ENCODE results near the gene SMIM32. TPM values are rescaled to one million over a fixed set of nuclear protein-coding genes. Genes with fewer than 3 reads are reported as not detected.

Gene SMIM32
- total RNA-seq, 1 donor: not detected

DNA sequence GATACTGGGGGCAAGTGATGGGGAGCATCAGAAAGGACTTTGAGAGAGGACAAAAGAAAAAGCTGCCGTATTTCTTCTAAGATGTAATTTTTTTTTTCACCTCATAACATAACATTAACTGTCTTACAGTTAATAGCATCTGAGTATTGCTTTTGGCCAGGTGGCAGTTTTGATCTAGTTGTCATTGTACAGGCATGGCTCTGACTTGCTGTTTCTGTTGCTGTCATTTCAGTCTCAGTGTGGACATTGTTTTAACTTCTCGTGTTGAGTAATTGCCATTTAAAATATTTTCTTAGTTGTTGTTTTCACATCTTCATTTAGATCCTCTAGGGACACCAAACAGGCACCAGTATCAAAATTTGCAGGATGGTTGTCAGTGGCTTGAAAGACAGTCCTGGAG, 47.9 kb downstream of the SMIM32 start:
- H3K4me3 ChIP-seq (ENCODE audit: low read depth, low read length): no peak overlapping the region
- no peak for DNase-seq (ENCODE audit: low read depth)
- TF ChIP-seq, protein P1, sequence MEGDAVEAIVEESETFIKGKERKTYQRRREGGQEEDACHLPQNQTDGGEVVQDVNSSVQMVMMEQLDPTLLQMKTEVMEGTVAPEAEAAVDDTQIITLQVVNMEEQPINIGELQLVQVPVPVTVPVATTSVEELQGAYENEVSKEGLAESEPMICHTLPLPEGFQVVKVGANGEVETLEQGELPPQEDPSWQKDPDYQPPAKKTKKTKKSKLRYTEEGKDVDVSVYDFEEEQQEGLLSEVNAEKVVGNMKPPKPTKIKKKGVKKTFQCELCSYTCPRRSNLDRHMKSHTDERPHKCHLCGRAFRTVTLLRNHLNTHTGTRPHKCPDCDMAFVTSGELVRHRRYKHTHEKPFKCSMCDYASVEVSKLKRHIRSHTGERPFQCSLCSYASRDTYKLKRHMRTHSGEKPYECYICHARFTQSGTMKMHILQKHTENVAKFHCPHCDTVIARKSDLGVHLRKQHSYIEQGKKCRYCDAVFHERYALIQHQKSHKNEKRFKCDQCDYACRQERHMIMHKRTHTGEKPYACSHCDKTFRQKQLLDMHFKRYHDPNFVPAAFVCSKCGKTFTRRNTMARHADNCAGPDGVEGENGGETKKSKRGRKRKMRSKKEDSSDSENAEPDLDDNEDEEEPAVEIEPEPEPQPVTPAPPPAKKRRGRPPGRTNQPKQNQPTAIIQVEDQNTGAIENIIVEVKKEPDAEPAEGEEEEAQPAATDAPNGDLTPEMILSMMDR (IDR thresholded peaks at IDR 0.05; ENCODE audit: insufficient read depth, low read depth, low read length): no peak

DNA sequence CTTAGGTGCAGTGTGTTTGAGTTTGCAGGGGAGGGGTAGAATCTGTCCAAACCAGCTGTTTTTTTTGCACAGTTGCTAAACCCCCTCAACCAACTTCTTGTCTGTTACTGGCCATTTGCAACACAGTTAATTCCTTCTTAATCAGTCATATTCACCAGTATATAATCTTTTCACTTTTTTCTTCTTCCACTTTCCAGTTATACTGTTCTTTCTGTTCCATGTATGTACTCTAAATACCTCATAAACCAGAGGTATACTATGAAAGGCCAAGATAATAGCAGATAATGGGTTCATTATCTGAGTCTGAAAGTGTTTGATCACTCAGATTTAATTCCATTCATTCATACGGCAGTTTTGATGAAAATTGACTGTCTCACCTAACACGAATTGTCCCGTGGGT, 49.2 kb downstream of the SMIM32 start:
- H3K4me3 ChIP-seq (ENCODE audit: low read depth, low read length): no peak overlapping the region
- TF ChIP-seq, protein P1 (IDR thresholded peaks at IDR 0.05; ENCODE audit: insufficient read depth, low read depth, low read length): no peak
- DNase-seq (ENCODE audit: low read depth): no peak

DNA sequence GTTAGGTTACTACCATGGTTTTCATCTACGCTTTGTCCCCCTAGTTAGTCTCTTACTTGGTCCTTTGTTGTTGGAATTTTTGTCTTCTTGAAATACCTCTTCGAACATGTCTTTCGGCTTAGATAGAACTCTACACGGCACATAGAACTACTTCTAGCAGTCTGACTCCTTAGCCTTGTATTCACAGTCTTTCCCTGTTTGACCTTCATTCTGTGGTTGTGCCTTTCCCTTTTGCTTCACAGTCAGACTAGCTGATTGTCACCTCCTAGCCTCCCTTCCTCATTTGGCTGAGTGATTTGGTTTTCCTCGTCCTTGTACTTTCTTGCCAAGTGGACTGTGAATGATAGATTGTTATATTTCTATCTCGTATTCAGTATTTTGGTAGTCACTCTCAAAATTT, 49.6 kb downstream of the SMIM32 start:
- DNase-seq (ENCODE audit: low read depth): no peak
- TF ChIP-seq, protein P1 (IDR thresholded peaks at IDR 0.05; ENCODE audit: insufficient read depth, low read depth, low read length): no peak
- no peak overlapping the region for H3K4me3 ChIP-seq (ENCODE audit: low read depth, low read length)

DNA sequence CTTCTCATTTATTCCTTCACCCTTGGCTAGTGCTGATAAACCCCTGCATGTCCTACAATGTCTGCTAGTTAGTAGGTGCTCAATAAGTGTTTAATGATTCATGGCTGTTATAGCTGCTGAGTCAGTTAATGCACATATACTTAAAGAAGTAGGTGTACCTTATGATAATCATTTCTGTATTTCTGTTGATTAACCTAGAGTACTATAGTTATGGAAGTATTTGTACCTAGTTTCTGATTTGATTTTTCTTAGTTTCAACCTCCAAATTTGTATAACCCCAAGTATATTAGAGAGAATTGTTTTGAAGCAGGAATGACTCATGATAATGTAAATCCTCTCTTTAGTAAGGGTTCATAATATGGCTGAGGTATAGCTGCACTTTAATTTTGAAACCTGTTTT, 51.4 kb downstream of the SMIM32 start:
- no peak for DNase-seq (ENCODE audit: low read depth)
- TF ChIP-seq, protein P1 (IDR thresholded peaks at IDR 0.05; ENCODE audit: insufficient read depth, low read depth, low read length): no peak
- H3K4me3 ChIP-seq (ENCODE audit: low read depth, low read length): no peak overlapping the region

Other genes with a start within 250 kb of the SMIM32 start
- gene LECT2, start 238.2 kb downstream of the SMIM32 start, total RNA-seq: not detected in 2 replicates
- 281 and 496 TPM in 2 replicates for gene TGFBI, start 164.2 kb downstream of the SMIM32 start, total RNA-seq
- 53.5 and 85.1 TPM in 2 replicates for gene SMAD5, start 60.3 kb downstream of the SMIM32 start, total RNA-seq
- not detected in 2 replicates for gene TRPC7, start 172.4 kb upstream of the SMIM32 start, total RNA-seq